ENCODE data around the gene CHST13.

The CHST13 gene

GRCh38 chr3:126488185-126488584, 35.8 kb upstream of the CHST13 start:
- DNase-seq = no peak

GRCh38 chr3:126488886-126489569, 34.9 kb upstream of the CHST13 start:
- no peak for DNase-seq

GRCh38 chr3:126490619-126491018, 33.3 kb upstream of the CHST13 start:
- DNase-seq = no peak

DNA sequence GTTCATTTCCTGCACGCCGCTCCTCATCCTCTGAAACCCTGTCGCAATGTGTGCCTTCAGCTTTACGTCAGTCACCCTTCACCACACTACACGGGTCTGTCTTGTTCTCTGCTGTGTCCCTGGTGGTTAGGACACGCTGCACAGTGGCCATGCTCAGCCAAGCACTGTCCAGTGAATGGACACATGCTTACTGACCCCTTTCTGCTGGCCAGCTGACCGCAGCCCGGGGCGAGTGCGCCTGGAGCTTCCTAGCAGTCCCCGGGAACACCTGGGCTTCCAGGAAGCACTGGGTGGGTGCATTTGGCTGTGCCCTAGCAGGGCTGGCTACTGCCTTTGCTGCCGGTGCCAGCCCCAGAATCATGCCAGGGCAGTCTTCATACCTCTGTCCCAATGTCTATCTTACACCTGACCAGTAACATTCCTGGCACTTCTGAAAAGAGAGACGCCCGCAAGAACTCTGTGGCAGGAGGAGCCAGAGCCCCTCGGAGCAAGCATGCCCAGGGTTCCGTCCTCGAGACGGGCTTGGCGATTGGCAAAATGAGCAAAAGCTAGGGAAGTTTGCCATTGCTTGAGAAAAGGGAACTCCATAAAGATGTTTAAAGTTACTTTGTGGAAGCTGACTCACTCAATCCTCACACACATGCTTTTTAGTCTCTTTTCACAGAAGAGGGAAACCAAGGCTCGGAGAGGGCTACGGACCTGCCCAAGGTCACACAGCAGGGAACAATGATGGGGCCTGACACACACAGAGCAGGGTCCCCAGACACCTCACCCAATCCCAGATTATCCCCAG, 32.5 kb upstream of the CHST13 start:
- no peak for DNase-seq

DNA sequence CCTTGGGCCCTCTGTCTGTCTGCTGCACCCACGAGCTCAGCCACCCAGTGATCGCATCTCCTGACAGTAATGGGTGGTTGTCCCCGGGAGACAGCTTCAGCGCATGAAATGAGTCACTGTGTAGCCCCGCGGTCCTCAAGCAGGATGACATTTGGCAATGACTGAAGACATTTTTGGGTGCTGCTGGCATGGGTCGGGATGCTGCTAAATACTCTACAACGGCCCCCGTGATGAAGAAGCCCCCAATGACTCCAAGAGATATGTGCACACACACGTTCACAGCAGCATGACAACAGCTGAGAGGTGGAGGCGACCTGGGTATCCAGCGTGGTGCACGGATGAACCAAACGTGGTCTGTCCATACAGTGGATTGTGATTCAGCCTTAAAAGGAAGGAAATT, 30.9 kb upstream of the CHST13 start:
- DNase-seq = no peak

DNA sequence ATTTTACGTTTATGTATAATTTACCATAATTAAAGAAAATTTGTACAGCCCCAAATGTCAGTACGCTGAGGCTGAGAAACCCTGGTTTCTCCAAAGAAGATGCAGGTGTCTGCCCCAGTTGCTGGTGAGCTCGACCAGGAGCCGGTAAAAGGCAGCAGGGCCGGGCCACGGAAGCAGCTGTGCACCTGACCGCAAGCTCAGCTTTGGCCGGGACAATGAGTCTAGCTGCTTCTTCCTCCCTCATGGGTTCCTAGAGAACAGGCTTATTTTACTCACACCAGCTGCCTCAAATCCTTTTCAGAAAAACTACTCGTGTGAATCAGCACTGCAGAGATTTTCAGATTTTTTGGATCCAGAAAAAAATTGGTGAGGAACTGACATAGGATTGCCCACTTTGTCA, 30.2 kb upstream of the CHST13 start:
- no peak for DNase-seq

- DNase-seq = no peak
These were observed 29.6 kb upstream of the CHST13 start for GRCh38 chr3:126494204-126494969.

DNA sequence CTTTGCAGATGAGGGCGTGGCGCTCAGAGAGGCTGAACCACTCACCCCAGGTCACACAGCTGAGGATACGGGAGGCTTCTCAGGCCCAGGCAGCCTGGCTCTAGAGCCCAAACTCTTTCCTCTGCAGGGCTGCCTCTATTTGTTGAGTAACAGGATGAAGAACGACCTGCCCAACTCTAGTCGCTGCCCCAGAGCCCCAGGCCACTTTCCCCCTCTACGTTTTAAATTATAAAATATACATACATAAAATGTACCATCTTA, 29.1 kb upstream of the CHST13 start:
- DNase-seq = no peak

DNA sequence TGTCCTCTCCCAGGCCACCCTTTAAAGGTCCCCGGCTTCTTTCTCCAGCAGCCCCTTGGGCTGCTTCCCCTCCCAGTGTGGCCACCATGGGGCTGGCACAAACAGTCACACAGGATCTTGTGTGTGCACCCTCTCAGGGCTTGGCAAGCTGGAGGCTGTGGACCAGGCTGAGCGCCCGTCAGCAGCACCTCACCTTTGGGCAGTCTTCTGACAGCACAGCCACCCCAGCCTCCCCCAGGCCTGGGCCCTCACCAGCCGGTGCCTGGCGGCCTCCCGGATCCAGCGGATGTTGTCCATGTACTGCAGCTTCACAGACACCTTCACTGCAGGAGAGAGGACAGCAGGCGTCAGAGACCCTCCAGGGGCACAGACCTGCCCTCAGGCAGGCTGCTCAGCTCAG, 28.2 kb upstream of the CHST13 start:
- DNase-seq = no peak

DNA sequence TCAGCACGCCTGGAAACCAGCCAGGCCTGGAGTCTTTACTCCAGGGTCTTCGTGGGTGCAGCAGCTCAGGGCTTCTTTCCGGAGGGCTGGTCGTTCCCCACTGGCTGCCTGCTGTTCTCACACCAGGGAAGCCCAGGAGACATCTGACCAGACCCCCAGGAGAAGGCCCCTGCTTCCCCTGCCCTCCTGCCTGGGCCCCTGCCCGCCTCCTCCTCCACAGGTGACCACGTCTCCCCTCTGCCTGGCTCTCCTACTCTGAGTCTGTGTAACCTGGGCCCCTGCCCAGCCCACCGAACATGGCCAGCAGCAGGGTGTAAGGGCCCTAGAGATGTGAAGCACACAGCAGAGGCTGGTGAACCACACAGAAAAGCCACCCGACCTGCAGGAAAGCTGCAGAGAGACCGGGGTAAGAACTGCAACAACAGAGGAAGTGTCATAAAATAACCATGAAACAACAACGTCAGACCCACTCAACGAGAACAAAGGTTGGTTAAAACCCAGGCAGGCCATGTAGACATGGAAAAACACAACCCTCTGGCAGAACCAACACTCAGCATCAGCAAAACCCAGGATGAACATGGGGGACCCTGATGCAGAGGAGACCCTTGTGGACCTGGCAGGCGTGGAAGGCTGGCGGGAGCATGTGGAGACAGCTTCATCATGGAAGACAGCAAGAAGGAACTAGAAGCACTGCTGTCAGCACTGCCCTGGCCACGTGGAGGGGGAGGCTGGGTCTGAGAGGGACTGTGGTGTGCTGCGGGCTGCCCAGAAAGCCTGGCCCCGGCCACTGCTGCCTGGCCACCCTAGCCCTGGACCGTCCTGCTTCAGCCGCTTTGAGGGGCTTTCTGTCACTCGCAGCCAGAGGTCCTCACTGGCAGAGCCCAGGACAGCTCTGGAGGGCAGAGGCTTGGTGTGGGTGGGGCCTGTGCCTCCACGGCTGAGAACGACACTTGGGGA, 26.8 kb upstream of the CHST13 start:
- DNase-seq = no peak

DNA sequence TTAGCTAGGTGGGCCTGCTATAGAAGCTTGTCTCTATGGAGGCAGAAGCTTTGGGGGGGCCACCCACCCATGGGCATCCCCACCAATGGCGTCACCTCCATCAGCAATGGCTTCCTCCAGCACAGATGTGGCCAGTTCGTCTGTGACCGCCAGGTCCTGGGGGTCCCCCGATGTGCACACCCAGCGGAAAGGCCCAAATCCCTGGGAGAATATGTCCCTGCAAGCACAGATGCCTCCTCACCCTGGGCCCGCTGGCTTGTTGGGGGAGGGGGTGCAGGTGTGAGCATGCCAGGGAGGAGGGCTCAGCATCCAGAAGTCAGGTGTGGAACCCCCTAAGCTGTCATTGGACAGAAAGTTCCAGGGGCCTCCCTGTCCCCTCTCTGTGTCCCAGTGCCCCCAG, 26.0 kb upstream of the CHST13 start:
- DNase-seq = no peak

GRCh38 chr3:126498461-126498860, 25.5 kb upstream of the CHST13 start:
- DNase-seq = no peak

DNA sequence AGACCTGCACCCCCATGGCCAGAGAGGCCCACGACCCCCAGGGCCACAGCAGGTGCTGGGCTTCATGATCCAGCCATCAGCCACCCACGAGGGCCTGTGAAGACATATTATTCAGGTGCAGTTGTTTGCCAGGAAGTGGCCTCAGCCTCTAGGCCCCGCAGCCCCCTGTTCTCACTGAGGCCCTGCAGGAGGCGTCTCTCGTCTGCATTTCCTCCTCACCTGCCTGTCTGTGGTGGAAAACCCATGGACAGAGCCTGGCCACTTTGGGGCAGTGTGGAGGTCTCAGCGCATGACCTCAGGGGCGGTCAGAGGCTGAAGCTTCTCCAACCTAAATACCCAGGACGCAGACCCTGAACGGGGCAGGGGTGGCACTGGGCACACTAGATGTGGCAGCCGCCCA, 25.0 kb upstream of the CHST13 start:
- DNase-seq = no peak

- DNase-seq = no peak
These were observed 24.6 kb upstream of the CHST13 start for GRCh38 chr3:126499401-126499800.

DNA sequence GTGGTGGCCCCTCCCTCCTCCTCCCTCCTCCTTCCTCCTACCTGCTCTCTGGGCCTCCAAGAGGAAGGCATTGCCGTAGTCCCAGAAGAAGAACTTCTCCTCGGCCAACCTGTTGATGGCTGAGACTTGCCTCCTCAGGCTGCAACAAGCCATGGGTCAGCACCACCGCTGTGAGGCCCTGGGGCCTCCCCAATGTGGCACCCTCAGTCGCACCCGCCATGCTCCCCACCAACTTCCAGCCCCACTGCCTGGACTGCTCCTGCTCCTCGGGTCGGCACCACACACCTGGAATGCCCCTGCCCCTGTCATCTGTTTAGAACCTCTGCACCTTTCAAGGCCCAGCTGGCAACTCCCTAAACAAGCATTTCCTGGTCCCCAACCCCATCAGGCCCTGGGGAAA, 23.9 kb upstream of the CHST13 start:
- no peak for DNase-seq

DNA sequence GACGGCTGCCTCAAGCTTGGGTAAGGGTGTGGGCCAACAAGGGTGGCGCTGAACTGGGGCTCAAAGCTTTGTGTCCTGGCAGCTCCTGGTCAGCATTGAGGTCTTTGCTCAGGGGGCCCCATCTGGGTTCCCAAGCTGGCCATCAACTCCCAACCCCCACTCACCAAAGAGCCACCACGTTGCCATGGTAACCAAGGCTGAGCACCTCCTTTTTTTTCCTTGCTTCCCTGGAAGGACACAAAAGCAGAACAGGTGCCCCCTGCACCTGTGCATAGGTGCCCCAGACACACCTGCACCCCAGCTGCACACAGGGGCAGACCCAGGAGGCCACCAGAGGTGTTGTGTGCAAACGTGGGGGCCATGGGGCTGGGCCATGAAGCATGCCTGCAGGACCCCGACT, 22.9 kb upstream of the CHST13 start:
- no peak for DNase-seq

- DNase-seq = no peak
These were observed 22.2 kb upstream of the CHST13 start for GRCh38 chr3:126501736-126502135.

- no peak for DNase-seq
These were observed 21.3 kb upstream of the CHST13 start for GRCh38 chr3:126502656-126503055.

DNA sequence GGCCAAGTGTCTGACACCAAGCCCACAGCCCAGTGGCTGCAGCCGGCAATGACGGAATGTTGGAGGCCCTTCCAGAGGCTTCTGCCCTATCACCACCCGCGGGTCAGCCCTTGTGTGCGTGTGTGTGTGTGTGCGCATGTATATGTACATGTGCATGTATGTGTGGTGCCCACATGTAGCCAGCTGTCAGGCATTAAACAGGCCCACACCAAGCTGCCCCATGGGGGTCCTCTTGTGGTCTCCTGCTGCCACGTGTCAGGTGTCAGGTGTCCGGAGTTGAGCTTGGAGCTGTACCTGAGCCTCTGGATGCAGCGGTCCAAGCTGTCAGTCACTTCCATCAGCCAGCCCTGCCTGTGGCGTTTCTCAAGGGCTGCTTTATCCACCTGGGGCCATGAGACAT, 20.3 kb upstream of the CHST13 start:
- no peak for DNase-seq

- no peak for DNase-seq
These were observed 16.1 kb upstream of the CHST13 start for GRCh38 chr3:126507886-126508285.

- DNase-seq = no peak
These were observed 15.4 kb upstream of the CHST13 start for GRCh38 chr3:126508564-126508964.

GRCh38 chr3:126509597-126510307, 14.2 kb upstream of the CHST13 start:
- peak; percentile 71 for DNase-seq

Measured in NCI-H446 treated with DMSO at 0.1 percent for 48 hours (cell line).